ENCODE results near the gene LIPT1. TPM values are rescaled to one million over a fixed set of nuclear protein-coding genes. Genes with fewer than 3 reads are reported as not detected.

LIPT1 gene
- total and polyA plus RNA-seq, 2 of the 4 experiments (the other 2 are of a cell fraction), result 3.2 to 3.5 TPM

- no peaks in the 10 kb centered on the region for H3K79me1 ChIP-seq (ENCODE audit: low read depth in 1 of 2, low read length in 2 of 2)
- no peak overlapping the region for H3K23ac ChIP-seq (ENCODE audit: low read depth, low read length)
- no peak overlapping the region for H2BK15ac ChIP-seq (ENCODE audit: low read depth, low read length)
- no peak overlapping the region for H2BK120ac ChIP-seq (ENCODE audit: low read depth, low read length)
- H3K36me3 ChIP-seq (ENCODE audit: control insufficient read depth, insufficient read depth, low read length), result no peaks in the 10 kb centered on the region
- no peak overlapping the region for H2BK5ac ChIP-seq (ENCODE audit: low read depth, low read length, poor library complexity, severe bottlenecking)
- no peaks in the 10 kb centered on the region for H3K9me3 ChIP-seq (ENCODE audit: control insufficient read depth, insufficient read depth, low read length)
- no CpG with 5 or more reads among the region's 4 CpGs for WGBS, 2 experiments (ENCODE audit: extremely low coverage in 2 of 2, insufficient read length in 1 of 2)
- dilution Hi-C loops (cut with HindIII; ENCODE audit: low sequenced_read_pairs, unreplicated experiment), result no loop called here
- H3K9ac ChIP-seq (ENCODE audit: low read depth, low read length), result no peak overlapping the region
- H3K18ac ChIP-seq (ENCODE audit: low read depth, low read length), result no peak overlapping the region
- H3K4me3 ChIP-seq (ENCODE audit: insufficient read depth, low read depth, low read length), result no peak overlapping the region
- no peak overlapping the region for H3K27ac ChIP-seq (ENCODE audit: insufficient read depth, low read length)
- no peaks in the 10 kb centered on the region for H3K9me1 ChIP-seq (ENCODE audit: insufficient read depth, low read length)
- no peak overlapping the region for H4K91ac ChIP-seq (ENCODE audit: insufficient read depth, low read depth, low read length)
- BruUV-seq (replicated peaks), result no TSS peak
- no peak overlapping the region for H2AK9ac ChIP-seq (replicated peaks; ENCODE audit: low read depth, low read length, poor library complexity)
- no peak overlapping the region for H4K8ac ChIP-seq (ENCODE audit: low read depth in 2 of 2, low read length in 2 of 2)
- H2BK20ac ChIP-seq (ENCODE audit: low read depth, low read length), result no peak overlapping the region
- CTCF ChIA-PET, result no interaction called here
- H3K27me3 ChIP-seq (ENCODE audit: control insufficient read depth, insufficient read depth, low read length), result no peaks in the 10 kb centered on the region; the same call in 1 of the 2 replicates
- ATAC-seq (ENCODE audit: low read depth) (no peak), DNase-seq (no peak)
- H2AFZ ChIP-seq (replicated peaks; ENCODE audit: low read length, poor library complexity), result no peak overlapping the region
- H2AK5ac ChIP-seq (ENCODE audit: low read depth, low read length), result no peak overlapping the region
- no peak overlapping the region for H3K4me2 ChIP-seq (ENCODE audit: low read depth, low read length)
- no peaks in the 10 kb centered on the region for H4K20me1 ChIP-seq (ENCODE audit: insufficient read depth, low read length)
- in situ Hi-C loops (cut with MboI; ENCODE audit: low sequenced_read_pairs), result no loop called here
- no peak overlapping the region for H3K56ac ChIP-seq (ENCODE audit: extremely low read depth, insufficient read depth, low read length)
- intact Hi-C loops (cut with micrococcal nuclease), result no loop called here
- H3K4me1 ChIP-seq (ENCODE audit: control insufficient read depth, insufficient read depth, low read length), result no peaks in the 10 kb centered on the region
- no peak overlapping the region for H4K5ac ChIP-seq (ENCODE audit: low read depth, low read length)
- H3K4ac ChIP-seq (ENCODE audit: low read depth, low read length), result no peak overlapping the region
- POLR2A ChIA-PET (ENCODE audit: unreplicated experiment), result no interaction called here
- TF ChIP-seq, protein P1, sequence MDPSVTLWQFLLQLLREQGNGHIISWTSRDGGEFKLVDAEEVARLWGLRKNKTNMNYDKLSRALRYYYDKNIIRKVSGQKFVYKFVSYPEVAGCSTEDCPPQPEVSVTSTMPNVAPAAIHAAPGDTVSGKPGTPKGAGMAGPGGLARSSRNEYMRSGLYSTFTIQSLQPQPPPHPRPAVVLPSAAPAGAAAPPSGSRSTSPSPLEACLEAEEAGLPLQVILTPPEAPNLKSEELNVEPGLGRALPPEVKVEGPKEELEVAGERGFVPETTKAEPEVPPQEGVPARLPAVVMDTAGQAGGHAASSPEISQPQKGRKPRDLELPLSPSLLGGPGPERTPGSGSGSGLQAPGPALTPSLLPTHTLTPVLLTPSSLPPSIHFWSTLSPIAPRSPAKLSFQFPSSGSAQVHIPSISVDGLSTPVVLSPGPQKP (IDR thresholded peaks at IDR 0.05; ENCODE audit: borderline replicate concordance, low read depth, low read length), result no peak
- TF ChIP-seq MAZ (IDR thresholded peaks at IDR 0.05; ENCODE audit: borderline replicate concordance, low read depth, low read length) (no peak), MXI1 (IDR thresholded peaks at IDR 0.05; ENCODE audit: borderline replicate concordance, low read depth, low read length) (no peak), CEBPB (IDR thresholded peaks at IDR 0.05; ENCODE audit: low read depth, low read length) (no peak), BHLHE40 (IDR thresholded peaks at IDR 0.05; ENCODE audit: low read depth, low read length) (no peak), RCOR1 (IDR thresholded peaks at IDR 0.05; ENCODE audit: insufficient replicate concordance, low read length) (no peak), RAD21 (IDR thresholded peaks at IDR 0.05; ENCODE audit: low read length) (no peak), MAFK (IDR thresholded peaks at IDR 0.05; ENCODE audit: low read depth, low read length) (no peak), CHD1 (IDR thresholded peaks at IDR 0.05; ENCODE audit: low read depth, low read length) (no peak), SMC3 (IDR thresholded peaks at IDR 0.05; ENCODE audit: low read depth, low read length) (no peak), USF2 (IDR thresholded peaks at IDR 0.05; ENCODE audit: low read depth, low read length) (no peak), POLR2A (IDR thresholded peaks at IDR 0.05; ENCODE audit: low read depth, low read length) (no peak), RFX5 (IDR thresholded peaks at IDR 0.05; ENCODE audit: low read depth, low read length) (no peak), NFE2L2 (IDR thresholded peaks at IDR 0.05; ENCODE audit: low read depth, low read length) (no peak), FOS (IDR thresholded peaks at IDR 0.05; ENCODE audit: low read depth, low read length) (no peak)
- TF ChIP-seq, protein P2, sequence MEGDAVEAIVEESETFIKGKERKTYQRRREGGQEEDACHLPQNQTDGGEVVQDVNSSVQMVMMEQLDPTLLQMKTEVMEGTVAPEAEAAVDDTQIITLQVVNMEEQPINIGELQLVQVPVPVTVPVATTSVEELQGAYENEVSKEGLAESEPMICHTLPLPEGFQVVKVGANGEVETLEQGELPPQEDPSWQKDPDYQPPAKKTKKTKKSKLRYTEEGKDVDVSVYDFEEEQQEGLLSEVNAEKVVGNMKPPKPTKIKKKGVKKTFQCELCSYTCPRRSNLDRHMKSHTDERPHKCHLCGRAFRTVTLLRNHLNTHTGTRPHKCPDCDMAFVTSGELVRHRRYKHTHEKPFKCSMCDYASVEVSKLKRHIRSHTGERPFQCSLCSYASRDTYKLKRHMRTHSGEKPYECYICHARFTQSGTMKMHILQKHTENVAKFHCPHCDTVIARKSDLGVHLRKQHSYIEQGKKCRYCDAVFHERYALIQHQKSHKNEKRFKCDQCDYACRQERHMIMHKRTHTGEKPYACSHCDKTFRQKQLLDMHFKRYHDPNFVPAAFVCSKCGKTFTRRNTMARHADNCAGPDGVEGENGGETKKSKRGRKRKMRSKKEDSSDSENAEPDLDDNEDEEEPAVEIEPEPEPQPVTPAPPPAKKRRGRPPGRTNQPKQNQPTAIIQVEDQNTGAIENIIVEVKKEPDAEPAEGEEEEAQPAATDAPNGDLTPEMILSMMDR (conservative IDR thresholded peaks at IDR 0.05; ENCODE audit: low read depth, low read length), result no peak
- H3K14ac ChIP-seq (replicated peaks; ENCODE audit: low read depth, low read length), result no peak overlapping the region
These were observed 42.1 kb upstream of the LIPT1 start for GRCh38 chr2:99112617-99113016.

All from IMR-90 (cell line).